Activated CD4-positive, alpha-beta T cell treated with anti-CD3 and anti-CD28 coated beads for 48 hours (primary cell): ENCODE results near the gene TJP1.
"Not testable (repeated sequence)": the region's sequence is repeated elsewhere in the genome, so short reads cannot be mapped to it uniquely, and the experiment has no call there.

Experiments used
- DNase-seq: peaks from one replicate; pipeline ENCODE4 v3.0.0-alpha.2; 2020

TJP1 gene

DNA sequence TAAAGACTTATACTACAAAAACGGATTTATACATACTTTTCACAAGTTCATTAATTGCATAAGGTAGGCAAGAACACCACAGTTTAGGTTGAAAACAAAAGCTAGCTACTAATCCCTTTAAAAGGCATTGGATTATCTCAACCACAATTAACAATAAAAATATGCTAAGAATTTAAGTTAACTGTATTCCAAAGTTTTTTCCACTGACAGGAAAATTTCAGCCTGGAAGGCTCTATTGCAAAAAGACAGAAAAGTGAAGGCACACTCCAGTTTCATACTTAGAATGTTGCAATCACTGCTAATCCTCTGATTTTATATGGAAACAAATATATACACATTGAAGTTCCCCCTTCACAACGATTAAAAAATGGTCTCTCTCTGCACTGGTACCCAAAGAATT lies 71.5 kb downstream of the TJP1 start:
- no peak for DNase-seq

GRCh38 chr15:29749365-29750086 lies 72.7 kb downstream of the TJP1 start:
- DNase-seq: no peak

GRCh38 chr15:29747837-29748417 lies 74.3 kb downstream of the TJP1 start:
- DNase-seq: no peak

GRCh38 chr15:29743475-29743874 lies 78.8 kb downstream of the TJP1 start:
- DNase-seq: no peak

DNA sequence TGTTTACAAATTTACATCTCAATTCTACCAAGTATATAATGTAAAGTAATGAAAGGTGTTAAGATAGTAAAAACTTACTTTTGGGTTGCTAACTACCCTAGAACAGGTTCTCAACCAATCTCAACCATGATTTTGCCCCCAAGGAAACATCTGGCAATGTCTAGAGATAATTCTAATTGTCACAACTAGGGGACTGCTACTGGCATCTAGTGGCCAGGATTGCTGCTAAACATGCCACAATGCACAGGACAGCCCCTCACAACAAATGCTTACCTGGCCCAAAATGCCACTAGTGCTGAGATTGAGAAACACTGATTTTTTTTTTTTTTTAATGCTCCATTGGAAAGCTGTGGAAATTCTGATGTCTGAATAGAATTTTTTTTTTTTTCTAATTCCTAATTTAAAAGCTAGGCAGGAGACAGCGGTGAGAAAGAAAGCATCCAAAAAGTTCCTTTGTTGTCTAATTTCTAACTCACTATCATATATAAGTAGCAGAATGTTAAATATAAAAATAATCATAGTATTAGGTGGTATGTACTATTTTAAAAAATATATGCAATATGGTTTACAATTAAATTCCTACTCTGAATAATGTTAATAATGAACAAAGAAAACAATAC lies 81.5 kb downstream of the TJP1 start:
- DNase-seq: no peak

DNA sequence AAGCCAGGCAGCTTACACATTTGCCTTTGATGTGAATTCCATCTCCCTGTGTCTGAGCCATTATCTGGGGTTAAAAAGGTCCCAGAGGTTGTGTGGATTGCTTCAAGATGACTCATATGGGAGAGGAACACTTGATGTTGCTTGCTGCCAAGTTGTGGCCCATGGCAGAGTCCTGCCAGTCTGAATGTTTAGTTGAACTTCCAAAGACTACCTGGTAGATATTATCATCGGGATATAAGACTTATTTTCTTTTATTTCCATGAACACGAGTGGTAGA lies 85.6 kb downstream of the TJP1 start:
- no peak for DNase-seq

DNA sequence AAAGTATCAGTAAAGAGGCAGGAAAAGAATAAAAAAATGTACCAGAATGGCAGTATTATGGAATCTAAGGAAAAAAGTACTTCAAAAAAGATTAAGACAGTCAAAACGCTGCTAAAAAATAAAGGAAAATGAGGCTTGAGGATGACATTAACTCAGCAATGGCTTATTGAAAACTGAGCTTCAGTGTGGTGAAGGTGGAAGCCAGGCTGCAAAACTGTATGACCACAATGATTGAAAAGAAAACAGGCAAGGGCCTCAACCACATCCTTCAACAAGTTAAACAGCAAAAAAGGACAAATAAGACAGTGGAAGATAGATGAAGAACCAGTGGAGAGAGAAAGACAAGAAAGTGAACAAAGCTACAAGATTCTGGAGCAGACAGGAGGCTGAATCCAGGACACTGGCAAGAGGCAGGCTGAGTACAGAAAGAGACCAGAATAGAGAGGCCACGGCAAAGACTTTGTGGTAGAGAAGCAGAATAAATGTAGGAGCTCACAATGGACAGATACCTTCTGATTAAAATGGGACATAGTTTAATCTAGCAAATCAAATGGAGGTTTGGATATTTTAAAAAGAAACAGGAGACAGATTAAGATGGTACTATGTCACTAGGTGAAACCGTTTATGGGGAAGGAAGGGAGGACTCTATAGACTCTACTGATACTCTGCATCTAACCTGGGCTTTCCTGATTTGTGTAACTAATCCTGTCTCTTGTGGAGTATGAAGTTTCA lies 86.1 kb downstream of the TJP1 start:
- no peak for DNase-seq

DNA sequence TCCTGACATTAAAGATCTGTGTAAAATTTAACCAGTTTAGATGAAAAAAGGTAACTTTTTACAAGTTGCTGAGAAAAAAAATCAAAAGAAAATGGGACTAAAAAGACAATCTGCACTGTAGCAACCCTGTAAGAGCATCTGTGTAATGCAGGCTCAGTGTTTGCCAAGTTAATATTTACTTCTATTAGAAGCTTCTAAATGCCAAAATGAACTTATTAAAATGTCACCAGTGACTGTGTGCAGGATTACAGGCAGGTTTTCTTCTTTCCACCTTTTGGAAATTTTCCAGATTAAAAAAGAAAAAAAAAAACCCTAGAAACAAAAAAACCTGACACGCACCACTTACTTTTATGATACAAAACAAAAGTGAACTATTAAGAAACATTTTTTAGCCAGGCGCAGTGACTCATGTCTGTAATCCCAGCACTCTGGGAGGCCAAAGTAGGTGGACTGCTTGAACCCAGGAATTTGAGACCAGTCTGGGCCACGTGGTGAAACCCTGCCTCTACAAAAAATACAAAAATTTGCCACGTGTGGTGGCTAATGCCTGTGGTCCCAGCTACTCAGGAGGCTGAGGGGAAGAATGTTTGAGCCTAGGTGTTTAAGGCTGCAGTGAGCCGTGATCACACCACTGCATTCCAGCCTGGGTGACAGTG lies 87.2 kb downstream of the TJP1 start:
- DNase-seq: no peak

GRCh38 chr15:29731865-29732264 lies 90.4 kb downstream of the TJP1 start:
- no peak for DNase-seq

- not testable (repeated sequence) for DNase-seq
Measured at GRCh38 chr15:29730471-29730870, 91.8 kb downstream of the TJP1 start.

DNA sequence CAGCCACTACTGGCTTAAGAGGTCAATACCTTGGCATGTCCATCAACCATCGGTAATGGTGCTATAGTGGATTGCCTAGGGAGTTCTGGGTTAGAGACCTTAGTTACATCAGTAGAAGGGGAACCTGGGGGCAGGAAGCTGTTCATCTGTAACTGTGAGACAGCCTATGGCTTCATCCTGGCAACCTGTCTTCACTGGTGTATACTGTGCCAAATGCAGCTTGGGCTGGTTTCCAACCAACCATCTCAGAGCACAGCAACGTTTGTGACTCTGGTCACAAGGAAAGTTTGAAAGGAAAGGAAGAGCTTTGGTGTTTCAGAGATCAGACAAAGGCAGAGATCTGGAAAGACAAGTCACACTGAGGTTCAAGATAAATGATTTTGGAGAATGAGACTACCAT lies 93.8 kb downstream of the TJP1 start:
- DNase-seq: no peak

DNA sequence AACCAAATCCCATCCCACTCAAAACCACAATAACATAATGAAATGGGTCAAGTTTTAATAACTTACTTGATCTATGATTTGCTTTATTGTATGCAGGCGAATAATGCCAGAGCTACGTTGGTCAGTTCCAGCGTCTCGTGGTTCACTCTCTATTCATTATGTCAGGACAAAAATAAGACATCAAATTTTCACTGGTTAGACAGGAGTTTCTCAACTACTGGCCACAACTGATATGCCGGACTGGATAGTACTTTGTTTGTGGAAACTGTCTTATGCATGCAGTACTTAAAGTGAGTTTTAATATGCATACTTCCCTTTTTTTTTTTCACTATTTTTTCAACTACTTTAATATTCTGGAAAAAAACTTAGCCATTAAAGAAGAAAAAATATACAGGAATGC lies 94.4 kb downstream of the TJP1 start:
- DNase-seq: no peak

DNA sequence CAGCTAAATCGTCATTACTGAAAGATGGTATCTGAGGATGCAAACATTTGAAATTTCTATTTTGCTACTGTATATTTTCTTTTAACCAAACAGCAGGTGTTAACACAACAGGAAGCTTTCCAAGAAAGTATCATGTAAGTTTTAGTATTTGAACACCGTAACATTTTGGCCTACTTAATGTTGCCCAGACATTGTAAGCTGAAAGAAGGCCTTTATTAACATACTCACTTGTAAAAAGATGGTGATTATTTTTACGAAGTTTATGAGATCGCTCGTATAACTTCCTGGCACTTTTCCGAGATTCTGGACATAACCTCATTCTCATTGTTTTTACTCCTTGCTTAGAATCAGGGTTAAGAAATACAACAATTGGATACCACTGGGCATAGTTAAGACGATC lies 95.7 kb downstream of the TJP1 start:
- no peak for DNase-seq

- no peak for DNase-seq
Measured at GRCh38 chr15:29724026-29724425, 98.2 kb downstream of the TJP1 start.

DNA sequence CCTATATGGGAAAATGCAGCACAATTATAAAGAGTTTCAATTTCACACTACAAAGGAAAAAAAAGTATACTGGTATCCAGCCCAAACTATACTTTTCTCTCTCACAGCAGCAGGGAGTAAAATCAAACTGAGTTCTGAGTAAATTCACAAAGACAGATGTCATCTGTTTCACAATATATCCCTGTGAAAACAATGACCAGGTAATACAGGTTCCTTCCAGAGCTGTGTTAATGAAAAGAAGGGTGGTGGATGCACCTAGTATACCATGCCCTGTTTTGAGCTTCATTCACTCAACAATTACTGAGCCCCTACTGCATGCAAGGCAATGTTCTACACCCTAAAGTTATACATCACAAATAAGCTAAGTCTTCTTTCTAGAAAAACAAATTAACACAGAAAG lies 108.5 kb downstream of the TJP1 start:
- DNase-seq: no peak

GRCh38 chr15:29712149-29712885 lies 110.0 kb downstream of the TJP1 start:
- DNase-seq: no peak

- no peak for DNase-seq
Measured at GRCh38 chr15:29711531-29711930, 110.7 kb downstream of the TJP1 start.

GRCh38 chr15:29708519-29708918 lies 113.7 kb downstream of the TJP1 start:
- DNase-seq: no peak

GRCh38 chr15:29704950-29705597 lies 117.2 kb downstream of the TJP1 start:
- no peak for DNase-seq

- DNase-seq: no peak
Measured at GRCh38 chr15:29701151-29701550, 121.1 kb downstream of the TJP1 start.

- no peak for DNase-seq
Measured at GRCh38 chr15:29700296-29700695, 122.0 kb downstream of the TJP1 start.

DNA sequence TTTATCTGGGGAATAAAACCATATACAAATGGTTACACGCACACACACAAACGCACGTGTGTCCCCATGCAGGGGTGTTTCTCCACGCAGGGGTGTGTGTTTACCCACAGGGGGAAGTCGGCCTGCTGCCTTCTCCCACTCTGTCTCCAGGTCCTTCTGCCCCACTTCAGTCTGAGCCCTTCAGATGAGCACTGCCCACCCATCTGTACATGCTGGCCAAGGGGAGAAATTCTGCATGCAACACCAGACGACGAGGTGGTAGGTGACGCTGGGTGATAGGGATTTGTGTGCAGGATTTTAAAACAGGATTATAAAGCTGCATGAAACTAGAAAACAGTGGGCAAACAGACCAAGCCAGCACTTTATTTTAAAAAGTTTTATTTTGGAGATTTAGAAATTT lies 122.5 kb downstream of the TJP1 start:
- no peak for DNase-seq
